ENCODE data around the gene SLC10A2. TPM values are rescaled to one million over a fixed set of nuclear protein-coding genes. Genes with fewer than 3 reads are reported as not detected.
"Not testable (repeated sequence)": the region's sequence is repeated elsewhere in the genome, so short reads cannot be mapped to it uniquely, and the experiment has no call there.

The SLC10A2 gene
- total RNA-seq, 2 experiments from 2014 or later = not detected

GRCh38 chr13:103097366-103097928 is 31.2 kb upstream of the SLC10A2 start:
- Histone ChIP-seq H3K4me1 (ENCODE audit: insufficient read depth, low read length, poor library complexity, severe bottlenecking) (peaks cover 14% of the 10 kb centered on the region), H2AFZ (ENCODE audit: low read length) (no peak overlapping the region), H3K36me3 (ENCODE audit: insufficient read depth, low read length) (no peaks in the 10 kb centered on the region), H3K4me3 (ENCODE audit: low read depth, low read length, poor library complexity, severe bottlenecking) (no peak overlapping the region), H3K79me2 (ENCODE audit: insufficient read depth, low read depth, low read length) (no peaks in the 10 kb centered on the region), H4K20me1 (ENCODE audit: insufficient read depth, low read length) (no peaks in the 10 kb centered on the region), H3K27ac (ENCODE audit: low read depth, low read length, poor library complexity, severe bottlenecking) (no peak overlapping the region), H3K9me2 (ENCODE audit: insufficient read depth, low read length) (no peaks in the 10 kb centered on the region), H3K9me3 (ENCODE audit: low read length) (no peaks in the 10 kb centered on the region), H3K4me2 (ENCODE audit: low read length) (no peak overlapping the region)
- POLR2A ChIA-PET = interaction anchor here (0.6 kb wide), 1 partner anchor 35 kb away, joined by 3 read pairs; no protein-coding TSS in a partner anchor
- TF ChIP-seq CTCF (conservative IDR thresholded peaks at IDR 0.05; ENCODE audit: low read length) (no peak), EZH2phosphoT487 (IDR thresholded peaks at IDR 0.05; ENCODE audit: borderline replicate concordance, low read depth, low read length) (no peak)
- no peak for DNase-seq (ENCODE audit: low spot score)
- BruUV-seq (replicated peaks) = no TSS peak
- intact Hi-C loops (cut with micrococcal nuclease; ENCODE audit: unreplicated experiment) = no loop called here
- CTCF ChIA-PET (ENCODE audit: unreplicated experiment) = no interaction called here

- H3K4me2 ChIP-seq (ENCODE audit: low read length); H3K4me1 ChIP-seq (ENCODE audit: insufficient read depth, low read length, poor library complexity, severe bottlenecking); H3K4me3 ChIP-seq (ENCODE audit: low read depth, low read length, poor library complexity, severe bottlenecking); H3K79me2 ChIP-seq (ENCODE audit: insufficient read depth, low read depth, low read length); H3K9me3 ChIP-seq (ENCODE audit: low read length); H4K20me1 ChIP-seq (ENCODE audit: insufficient read depth, low read length); intact Hi-C loops (cut with micrococcal nuclease; ENCODE audit: unreplicated experiment); H3K9me2 ChIP-seq (ENCODE audit: insufficient read depth, low read length); H2AFZ ChIP-seq (ENCODE audit: low read length); BruUV-seq (replicated peaks); H3K36me3 ChIP-seq (ENCODE audit: insufficient read depth, low read length); DNase-seq (ENCODE audit: low spot score); H3K27ac ChIP-seq (ENCODE audit: low read depth, low read length, poor library complexity, severe bottlenecking); CTCF ChIA-PET (ENCODE audit: unreplicated experiment); POLR2A ChIA-PET: not testable (repeated sequence)
These were observed 27.4 kb upstream of the SLC10A2 start for GRCh38 chr13:103093649-103094048.

- H3K4me1 ChIP-seq (ENCODE audit: insufficient read depth, low read length, poor library complexity, severe bottlenecking) = peaks cover 4% of the 10 kb centered on the region
- no peak overlapping the region for H2AFZ ChIP-seq (ENCODE audit: low read length)
- no peak overlapping the region for H3K4me2 ChIP-seq (ENCODE audit: low read length)
- no peaks in the 10 kb centered on the region for H3K9me2 ChIP-seq (ENCODE audit: insufficient read depth, low read length)
- BruUV-seq (replicated peaks) = no TSS peak
- H3K79me2 ChIP-seq (ENCODE audit: insufficient read depth, low read depth, low read length) = no peaks in the 10 kb centered on the region
- H3K27ac ChIP-seq (ENCODE audit: low read depth, low read length, poor library complexity, severe bottlenecking) = no peak overlapping the region
- DNase-seq (ENCODE audit: low spot score) = no peak
- no peaks in the 10 kb centered on the region for H4K20me1 ChIP-seq (ENCODE audit: insufficient read depth, low read length)
- no peaks in the 10 kb centered on the region for H3K36me3 ChIP-seq (ENCODE audit: insufficient read depth, low read length)
- no peak overlapping the region for H3K4me3 ChIP-seq (ENCODE audit: low read depth, low read length, poor library complexity, severe bottlenecking)
- intact Hi-C loops (cut with micrococcal nuclease; ENCODE audit: unreplicated experiment) = no loop called here
- no peaks in the 10 kb centered on the region for H3K9me3 ChIP-seq (ENCODE audit: low read length)
- CTCF ChIA-PET (ENCODE audit: unreplicated experiment) = no interaction called here
- no peak for TF ChIP-seq EZH2phosphoT487 (IDR thresholded peaks at IDR 0.05; ENCODE audit: borderline replicate concordance, low read depth, low read length)
- no peak for TF ChIP-seq CTCF (conservative IDR thresholded peaks at IDR 0.05; ENCODE audit: low read length)
- POLR2A ChIA-PET = interaction anchor here (1.5 kb wide), 1 partner anchor 8 kb away, joined by 5 read pairs; no protein-coding TSS in a partner anchor
These were observed 21.1 kb upstream of the SLC10A2 start for GRCh38 chr13:103087275-103087674.

All from OCI-LY7 (cell line).